NB4 (cell line): ENCODE data around the gene KCNAB2.

ENCODE experiments used
- DNase-seq: peaks from one replicate; pipeline ENCODE4 v3.0.0; 2010; ENCODE audit warnings: low read depth
- H3K4me3 ChIP-seq: one replicate; pipeline ENCODE4 v1.5.1; 2011; ENCODE audit warnings: mild to moderate bottlenecking, low read depth, low read length, moderate library complexity
- MYC ChIP-seq: IDR thresholded peaks from 2 replicates; pipeline ENCODE4 v1.6.1; 2011; ENCODE audit warnings: low read depth, low read length
- POLR2A ChIP-seq: IDR thresholded peaks from 2 replicates; pipeline ENCODE4 v1.6.1; 2011; ENCODE audit warnings: mild to moderate bottlenecking; ENCODE audit not compliant: insufficient read length; ENCODE audit errors: extremely low read depth
- TF ChIP-seq, protein P1 (sequence below): IDR thresholded peaks from one replicate; pipeline ENCODE4 v1.5.1; 2012; ENCODE audit warnings: low read depth, low read length
- TF ChIP-seq, protein P2 (sequence below): IDR thresholded peaks from 2 replicates; pipeline ENCODE4 v1.6.1; 2011; ENCODE audit warnings: low read depth, low read length

KCNAB2 gene

DNA sequence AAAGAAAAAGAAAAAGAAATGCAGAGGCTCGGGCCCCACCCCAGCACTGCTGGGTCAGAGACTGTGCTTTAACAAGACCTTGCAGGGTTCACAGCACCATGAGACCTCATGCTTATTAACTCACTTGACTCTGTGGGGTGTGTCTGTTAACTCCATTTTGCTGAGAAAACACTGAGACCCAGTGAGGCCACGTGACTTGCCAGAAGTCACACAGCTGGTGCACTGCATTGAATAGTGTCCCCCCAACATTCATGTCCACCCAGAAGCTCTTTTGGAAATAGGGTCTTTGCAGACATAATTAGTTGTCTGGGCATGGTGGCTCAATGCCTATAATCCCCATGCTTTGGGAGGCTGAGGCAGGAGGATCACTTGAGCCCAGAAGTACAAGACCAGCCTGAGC is 94.7 kb downstream of the KCNAB2 start:
- TF ChIP-seq POLR2A (no peak), MYC (no peak)
- TF ChIP-seq, protein P1, sequence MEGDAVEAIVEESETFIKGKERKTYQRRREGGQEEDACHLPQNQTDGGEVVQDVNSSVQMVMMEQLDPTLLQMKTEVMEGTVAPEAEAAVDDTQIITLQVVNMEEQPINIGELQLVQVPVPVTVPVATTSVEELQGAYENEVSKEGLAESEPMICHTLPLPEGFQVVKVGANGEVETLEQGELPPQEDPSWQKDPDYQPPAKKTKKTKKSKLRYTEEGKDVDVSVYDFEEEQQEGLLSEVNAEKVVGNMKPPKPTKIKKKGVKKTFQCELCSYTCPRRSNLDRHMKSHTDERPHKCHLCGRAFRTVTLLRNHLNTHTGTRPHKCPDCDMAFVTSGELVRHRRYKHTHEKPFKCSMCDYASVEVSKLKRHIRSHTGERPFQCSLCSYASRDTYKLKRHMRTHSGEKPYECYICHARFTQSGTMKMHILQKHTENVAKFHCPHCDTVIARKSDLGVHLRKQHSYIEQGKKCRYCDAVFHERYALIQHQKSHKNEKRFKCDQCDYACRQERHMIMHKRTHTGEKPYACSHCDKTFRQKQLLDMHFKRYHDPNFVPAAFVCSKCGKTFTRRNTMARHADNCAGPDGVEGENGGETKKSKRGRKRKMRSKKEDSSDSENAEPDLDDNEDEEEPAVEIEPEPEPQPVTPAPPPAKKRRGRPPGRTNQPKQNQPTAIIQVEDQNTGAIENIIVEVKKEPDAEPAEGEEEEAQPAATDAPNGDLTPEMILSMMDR: no peak
- DNase-seq: no peak
- no peak overlapping the region for H3K4me3 ChIP-seq

DNA sequence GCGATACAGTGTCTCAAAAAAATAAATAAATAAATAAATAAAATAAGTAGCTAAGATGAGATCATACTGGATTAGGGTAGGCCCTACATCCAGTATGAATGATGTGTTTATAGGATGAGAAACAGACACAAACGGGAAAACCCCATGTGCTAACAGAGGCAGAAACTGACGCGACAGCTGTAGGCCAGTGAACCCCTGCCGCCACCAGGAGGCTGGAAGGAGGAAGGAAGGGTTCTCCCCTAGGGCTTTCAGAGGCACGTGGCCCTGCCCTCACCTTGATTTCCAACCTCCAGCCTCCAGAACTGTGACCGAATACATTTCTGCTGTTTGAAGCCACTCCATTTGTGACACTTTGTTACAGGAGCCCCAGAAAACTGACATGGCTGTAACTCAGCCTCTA is 95.9 kb downstream of the KCNAB2 start:
- no peak overlapping the region for H3K4me3 ChIP-seq
- peak; percentile 48 for DNase-seq
- TF ChIP-seq MYC (peak; percentile 70), POLR2A (no peak)
- TF ChIP-seq, protein P1: peak; percentile 44
- TF ChIP-seq, protein P2, sequence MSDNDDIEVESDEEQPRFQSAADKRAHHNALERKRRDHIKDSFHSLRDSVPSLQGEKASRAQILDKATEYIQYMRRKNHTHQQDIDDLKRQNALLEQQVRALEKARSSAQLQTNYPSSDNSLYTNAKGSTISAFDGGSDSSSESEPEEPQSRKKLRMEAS: peak; percentile 81

DNA sequence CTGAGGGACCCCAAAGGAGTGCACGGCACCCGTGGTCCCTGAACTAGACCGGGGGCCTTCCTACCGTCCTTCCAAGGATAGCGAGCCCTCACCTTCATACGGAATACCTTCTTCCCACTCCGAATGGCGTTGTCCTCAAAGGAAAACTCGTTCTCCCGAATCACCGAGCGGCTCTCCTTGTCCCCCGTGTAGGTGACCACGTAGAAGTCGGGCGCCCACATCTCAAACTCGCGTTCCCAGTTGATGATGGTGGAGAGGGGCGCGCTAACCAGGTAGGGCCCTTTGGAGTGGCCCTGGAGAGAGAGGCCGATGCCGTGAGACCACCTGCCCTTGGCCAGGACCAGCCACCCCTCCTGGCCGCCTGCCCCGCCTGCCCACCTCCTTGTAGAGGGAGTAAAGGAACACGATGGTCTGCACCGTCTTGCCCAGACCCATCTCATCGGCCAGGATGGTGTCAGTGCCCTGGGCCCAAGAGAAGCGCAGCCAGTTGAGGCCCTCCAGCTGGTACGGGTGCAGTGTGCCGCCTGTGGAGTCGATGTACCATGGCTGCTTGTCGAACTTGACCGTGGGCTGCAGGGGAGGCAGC is 96.4 kb downstream of the KCNAB2 start:
- DNase-seq: no peak
- no peak overlapping the region for H3K4me3 ChIP-seq
- TF ChIP-seq, protein P2: no peak
- no peak for TF ChIP-seq POLR2A
- TF ChIP-seq, protein P1: no peak
- TF ChIP-seq MYC: no peak

DNA sequence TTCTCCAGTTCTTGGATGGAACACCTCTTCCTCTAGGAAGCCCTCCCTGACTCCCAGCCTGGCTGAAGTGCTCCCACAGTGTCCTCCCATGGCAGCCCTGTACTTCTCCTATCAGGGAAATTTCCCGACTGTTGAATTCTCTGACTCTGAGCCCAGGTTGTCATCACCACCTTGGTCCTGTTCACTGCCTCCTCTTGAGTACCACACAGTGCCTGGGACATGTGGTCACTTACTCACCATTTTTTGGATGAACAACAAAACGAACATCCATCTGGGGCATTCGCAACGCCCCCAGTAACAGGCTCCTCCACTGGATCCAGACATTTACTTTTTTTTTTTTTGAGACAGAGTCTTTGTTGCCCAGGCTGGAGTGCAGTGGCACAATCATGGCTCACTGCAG is 97.0 kb downstream of the KCNAB2 start:
- TF ChIP-seq, protein P2: no peak
- TF ChIP-seq, protein P1: no peak
- TF ChIP-seq MYC (no peak), POLR2A (no peak)
- DNase-seq: no peak
- no peak overlapping the region for H3K4me3 ChIP-seq

DNA sequence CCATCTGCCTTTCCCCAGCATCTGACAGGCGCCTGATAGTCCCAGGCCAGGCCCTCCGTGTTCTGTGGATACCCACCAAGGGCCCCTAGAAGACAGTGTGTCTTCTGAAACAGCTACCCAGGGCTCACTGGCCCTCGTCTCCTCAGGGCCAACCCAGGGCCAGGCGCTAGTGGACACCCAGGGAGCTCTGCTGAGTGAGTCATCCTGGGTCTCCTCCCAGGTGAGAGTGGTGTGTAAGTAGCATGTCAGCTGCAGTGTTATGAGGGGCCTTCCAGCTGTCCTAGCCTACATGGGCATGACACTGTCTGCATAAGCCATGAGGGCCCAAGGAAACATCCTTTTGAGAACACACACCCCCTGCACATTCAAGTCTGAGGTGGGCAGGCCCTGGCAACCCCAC is 97.7 kb downstream of the KCNAB2 start:
- TF ChIP-seq MYC: no peak
- TF ChIP-seq POLR2A: no peak
- TF ChIP-seq, protein P2: no peak
- TF ChIP-seq, protein P1: no peak
- no peak for DNase-seq
- H3K4me3 ChIP-seq: no peak overlapping the region

DNA sequence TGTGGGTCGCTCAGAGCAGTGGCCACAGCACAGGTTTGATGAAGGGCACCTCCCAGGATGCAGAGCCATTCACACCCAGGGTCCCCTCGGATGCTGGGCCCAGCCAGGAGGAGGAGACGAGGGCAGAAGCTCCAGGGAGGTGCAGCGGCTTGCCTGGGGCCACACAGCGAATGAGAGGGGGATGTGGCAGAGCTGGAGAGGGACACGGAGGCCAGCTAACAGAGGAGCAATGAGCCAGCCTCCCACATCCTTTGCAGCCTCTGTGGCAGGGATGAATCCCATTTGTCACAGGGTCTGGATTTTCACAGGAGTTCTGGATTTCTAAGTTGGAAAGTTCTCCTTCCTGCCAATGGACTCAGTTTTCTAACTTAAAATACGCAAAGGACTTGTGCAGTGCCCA is 98.5 kb downstream of the KCNAB2 start:
- DNase-seq: no peak
- H3K4me3 ChIP-seq: no peak overlapping the region
- TF ChIP-seq, protein P2: no peak
- TF ChIP-seq POLR2A (no peak), MYC (no peak)
- TF ChIP-seq, protein P1: no peak
